Esophagus (tissue), 2 donors: ENCODE results near the gene NYNRIN. TPM values are rescaled to one million over a fixed set of nuclear protein-coding genes. Genes with fewer than 3 reads are reported as not detected.

Experiments used
- H3K27ac ChIP-seq, 2 donors: one replicate each; pipeline ENCODE4 v1.5.1; 2013; ENCODE audit warnings: low read depth in 2 of 2, mild to moderate bottlenecking in 2 of 2, inconsistent platforms in 1 of 2, low read length in 1 of 2, moderate library complexity in 1 of 2
- H3K27me3 ChIP-seq, 2 donors: one replicate each; pipeline ENCODE4 v1.6.1; 2013; ENCODE audit warnings: low read length in 2 of 2, control low read depth in 1 of 2, mild to moderate bottlenecking in 1 of 2; ENCODE audit not compliant: insufficient read depth in 2 of 2, control insufficient read depth in 1 of 2
- H3K36me3 ChIP-seq, 2 donors: one replicate each; pipeline ENCODE4 v1.6.1; 2013; ENCODE audit warnings: low read length in 1 of 2; ENCODE audit not compliant: control insufficient read depth in 2 of 2, insufficient read depth in 2 of 2
- H3K4me1 ChIP-seq, 2 donors: one replicate each; pipeline ENCODE4 v1.6.1; 2013; ENCODE audit warnings: low read length in 1 of 2; ENCODE audit not compliant: control insufficient read depth in 2 of 2, insufficient read depth in 2 of 2
- H3K4me3 ChIP-seq, 2 donors: one replicate each; pipeline ENCODE4 v1.5.1; 2013; ENCODE audit warnings: low read length in 2 of 2, mild to moderate bottlenecking in 2 of 2, low read depth in 1 of 2, moderate library complexity in 1 of 2
- H3K9me3 ChIP-seq, 2 donors: one replicate each; pipeline ENCODE4 v1.6.1; 2013; ENCODE audit warnings: mild to moderate bottlenecking in 2 of 2, low read depth in 1 of 2, low read length in 1 of 2, moderate library complexity in 1 of 2; ENCODE audit not compliant: control insufficient read depth in 2 of 2, insufficient read depth in 1 of 2
- WGBS, 2 donors: extraction: QIAGEN DNeasy Blood & Tissue Kit; methylation state at CpG; one replicate each; pipeline ENCODE4 v1.1.7; 2013; 5-methylcytosine and 5-hydroxymethylcytosine counted together
- polyA plus RNA-seq, 2 donors: library from polyadenylated mRNA; stranded (reverse); fragments of 200-250 nt; gene quantifications; one replicate each; pipeline ENCODE4 v1.2.3, GENCODE V29; 2013
- donor health status: healthy with polysubstance abuse.
- donor health status: Bipolar disorder and iron deficiency.

Gene NYNRIN
- polyA plus RNA-seq, 2 donors = 4.8 to 5.6 TPM

DNA sequence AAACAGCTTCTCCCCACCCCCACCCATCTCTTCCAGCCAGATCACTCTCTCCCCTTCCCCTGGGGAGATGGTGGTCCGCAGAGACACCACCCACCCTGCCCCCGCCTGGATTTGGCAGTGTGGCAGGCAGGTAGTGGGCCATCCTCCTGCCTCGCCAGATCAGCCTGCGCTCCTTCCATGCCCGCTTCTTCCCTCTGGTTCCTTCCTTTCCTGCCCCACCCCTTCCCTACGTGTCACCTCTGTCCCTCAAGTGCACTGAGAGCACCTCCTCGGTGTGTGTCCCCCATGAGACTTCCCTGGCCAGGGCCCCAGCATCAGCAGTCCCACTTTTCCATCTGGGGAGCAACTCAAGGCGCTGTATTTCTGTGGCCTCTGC lies 632 bp downstream of the NYNRIN start:
- Histone ChIP-seq H3K36me3 (no peaks in the 10 kb centered on the region), H3K27me3 (no peaks in the 10 kb centered on the region), H3K4me1 (peaks cover 15 to 30% of the 10 kb centered on the region in 2 donors), H3K4me3 (peak overlapping the region; percentile 54 to 66), H3K9me3 (no peaks in the 10 kb centered on the region), H3K27ac (peak overlapping the region; percentile 58 to 90)
- WGBS, 2 donors = 16 to 19% methylated on average over 8 of the region's 8 CpGs

- no peaks in the 10 kb centered on the region for H3K27me3 ChIP-seq
- H3K27ac ChIP-seq = peak overlapping the region; percentile 58 to 90
- H3K4me3 ChIP-seq = peak overlapping the region; percentile 54 to 66
- WGBS, 2 donors = 53 to 56% methylated on average over 4 of the region's 4 CpGs
- H3K4me1 ChIP-seq = peaks cover 15 to 30% of the 10 kb centered on the region in 2 donors
- no peaks in the 10 kb centered on the region for H3K36me3 ChIP-seq
- H3K9me3 ChIP-seq = no peaks in the 10 kb centered on the region
These were observed 1.4 kb downstream of the NYNRIN start for GRCh38 chr14:24399999-24400718.

DNA sequence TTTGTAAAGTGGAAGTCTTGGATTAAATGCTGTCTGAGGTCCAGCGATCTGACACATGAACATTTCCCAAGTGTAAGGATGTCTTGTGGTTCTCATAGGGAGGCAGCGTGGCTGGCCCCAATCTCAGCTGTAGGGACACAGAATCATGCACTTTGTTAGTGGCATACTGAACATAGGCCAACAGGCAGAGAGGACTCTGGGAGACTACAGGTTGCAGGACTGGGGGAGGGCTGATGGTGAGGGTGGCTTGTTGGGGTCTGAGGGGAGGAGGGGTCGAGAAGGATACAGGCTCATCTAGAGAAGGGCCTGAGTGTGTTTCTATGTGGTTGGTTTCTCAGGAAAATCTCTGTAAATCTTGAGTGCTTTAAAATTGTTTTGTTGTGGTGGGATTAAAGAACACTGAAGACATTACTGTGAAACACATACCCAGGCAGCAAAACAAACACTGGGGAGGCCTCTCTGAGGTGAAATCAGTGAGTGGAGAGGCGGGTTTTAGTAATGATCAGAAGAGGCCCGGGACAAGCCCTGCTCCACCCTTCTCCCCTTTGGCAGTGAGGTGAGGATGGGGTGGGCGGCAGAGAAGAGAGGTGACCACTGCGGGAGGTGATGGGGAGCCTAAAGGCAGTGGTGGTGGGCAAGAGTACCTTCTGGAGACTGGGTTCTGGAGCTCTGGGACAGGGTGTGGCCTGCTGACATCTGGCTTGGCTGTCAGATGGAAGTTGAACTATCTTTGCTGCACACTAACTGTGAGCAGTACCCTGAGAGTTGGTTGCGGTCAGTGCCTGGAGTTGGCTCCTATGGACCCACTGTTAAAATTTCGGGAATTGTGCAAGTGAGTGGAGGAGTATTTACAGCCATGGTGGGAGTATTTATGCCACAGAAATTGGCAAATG lies 3.3 kb downstream of the NYNRIN start:
- H3K27me3 ChIP-seq = no peaks in the 10 kb centered on the region
- peak overlapping the region in 1 of 2 donors; percentile 3 for H3K27ac ChIP-seq
- 51 to 55% methylated on average over 9 of the region's 9 CpGs for WGBS, 2 donors
- peaks cover 15 to 25% of the 10 kb centered on the region in 2 donors for H3K4me1 ChIP-seq
- no peak overlapping the region for H3K4me3 ChIP-seq
- H3K9me3 ChIP-seq = no peaks in the 10 kb centered on the region
- no peaks in the 10 kb centered on the region for H3K36me3 ChIP-seq

- WGBS, 2 donors = 51 to 55% methylated on average over 7 of the region's 7 CpGs
- Histone ChIP-seq H3K27me3 (no peaks in the 10 kb centered on the region), H3K36me3 (peaks cover 4 to 7% of the 10 kb centered on the region in 2 donors), H3K27ac (no peak overlapping the region), H3K4me3 (no peak overlapping the region), H3K4me1 (peaks cover 5 to 13% of the 10 kb centered on the region in 2 donors), H3K9me3 (no peaks in the 10 kb centered on the region)
These were observed 4.6 kb downstream of the NYNRIN start for GRCh38 chr14:24403294-24403998.

DNA sequence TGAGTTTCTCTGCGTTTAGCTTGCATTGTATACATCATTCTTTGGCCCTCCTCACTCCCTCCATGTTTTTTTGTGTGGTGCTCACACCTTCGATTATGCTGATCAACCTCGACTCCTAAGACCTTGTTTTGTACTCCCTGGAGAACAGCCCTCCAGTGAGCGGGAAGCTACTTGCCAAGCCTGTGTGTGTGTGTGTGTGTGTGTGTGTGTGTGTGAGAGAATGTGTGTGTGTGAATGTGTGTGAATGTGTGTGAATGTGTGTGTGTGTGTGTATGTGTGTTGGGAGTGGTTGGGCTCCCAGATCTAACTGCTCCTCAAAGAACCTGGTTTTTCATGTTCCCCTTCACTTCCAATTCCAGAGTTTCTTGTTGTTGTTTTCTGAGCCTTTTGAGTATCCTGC lies 6.0 kb downstream of the NYNRIN start:
- Histone ChIP-seq H3K36me3 (peaks cover 4 to 13% of the 10 kb centered on the region in 2 donors), H3K4me1 (peaks cover 4 to 7% of the 10 kb centered on the region in 2 donors)
- WGBS, 2 donors = 65 to 71% methylated on average over 4 of the region's 4 CpGs

GRCh38 chr14:24406416-24406815 lies 7.6 kb downstream of the NYNRIN start:
- no peak overlapping the region for H3K4me3 ChIP-seq
- H3K27ac ChIP-seq = no peak overlapping the region
- H3K36me3 ChIP-seq = peaks cover 4 to 19% of the 10 kb centered on the region in 2 donors
- 91% methylated on average over 6 of the region's 6 CpGs for whole genome bisulfite sequencing, 2 donors
- H3K9me3 ChIP-seq = no peaks in the 10 kb centered on the region
- H3K4me1 ChIP-seq = peaks cover 0 to 2% of the 10 kb centered on the region in 2 donors
- H3K27me3 ChIP-seq = no peaks in the 10 kb centered on the region

More for the DNA sequence above, 6.0 kb downstream of the NYNRIN start:
- H3K4me3 ChIP-seq = no peak overlapping the region
- H3K27ac ChIP-seq = no peak overlapping the region
- H3K27me3 ChIP-seq = no peaks in the 10 kb centered on the region
- H3K9me3 ChIP-seq = no peaks in the 10 kb centered on the region

- Histone ChIP-seq H3K27me3 (no peaks in the 10 kb centered on the region), H3K4me3 (no peak overlapping the region), H3K4me1 (no peaks in the 10 kb centered on the region), H3K36me3 (peaks cover 4 to 21% of the 10 kb centered on the region in 2 donors), H3K27ac (no peak overlapping the region), H3K9me3 (no peaks in the 10 kb centered on the region)
- whole genome bisulfite sequencing, 2 donors = 91% methylated on average over 18 of the region's 18 CpGs
These were observed 9.0 kb downstream of the NYNRIN start for GRCh38 chr14:24407608-24408325.

- Histone ChIP-seq H3K9me3 (no peaks in the 10 kb centered on the region), H3K4me1 (no peaks in the 10 kb centered on the region), H3K27ac (no peak overlapping the region), H3K4me3 (no peak overlapping the region), H3K36me3 (peaks cover 4 to 25% of the 10 kb centered on the region in 2 donors), H3K27me3 (no peaks in the 10 kb centered on the region)
- 54 to 67% methylated on average over 3 of the region's 3 CpGs for WGBS, 2 donors
These were observed 10.0 kb downstream of the NYNRIN start for GRCh38 chr14:24408764-24409163.

GRCh38 chr14:24409192-24409591 lies 10.4 kb downstream of the NYNRIN start:
- Histone ChIP-seq H3K27ac (no peak overlapping the region), H3K4me3 (no peak overlapping the region), H3K36me3 (peaks cover 4 to 25% of the 10 kb centered on the region in 2 donors), H3K4me1 (no peaks in the 10 kb centered on the region), H3K9me3 (no peaks in the 10 kb centered on the region), H3K27me3 (no peaks in the 10 kb centered on the region)
- WGBS, 2 donors = 74 to 85% methylated on average over 6 of the region's 6 CpGs
